ENCODE data around the gene EXOSC7.

EXOSC7 gene

DNA sequence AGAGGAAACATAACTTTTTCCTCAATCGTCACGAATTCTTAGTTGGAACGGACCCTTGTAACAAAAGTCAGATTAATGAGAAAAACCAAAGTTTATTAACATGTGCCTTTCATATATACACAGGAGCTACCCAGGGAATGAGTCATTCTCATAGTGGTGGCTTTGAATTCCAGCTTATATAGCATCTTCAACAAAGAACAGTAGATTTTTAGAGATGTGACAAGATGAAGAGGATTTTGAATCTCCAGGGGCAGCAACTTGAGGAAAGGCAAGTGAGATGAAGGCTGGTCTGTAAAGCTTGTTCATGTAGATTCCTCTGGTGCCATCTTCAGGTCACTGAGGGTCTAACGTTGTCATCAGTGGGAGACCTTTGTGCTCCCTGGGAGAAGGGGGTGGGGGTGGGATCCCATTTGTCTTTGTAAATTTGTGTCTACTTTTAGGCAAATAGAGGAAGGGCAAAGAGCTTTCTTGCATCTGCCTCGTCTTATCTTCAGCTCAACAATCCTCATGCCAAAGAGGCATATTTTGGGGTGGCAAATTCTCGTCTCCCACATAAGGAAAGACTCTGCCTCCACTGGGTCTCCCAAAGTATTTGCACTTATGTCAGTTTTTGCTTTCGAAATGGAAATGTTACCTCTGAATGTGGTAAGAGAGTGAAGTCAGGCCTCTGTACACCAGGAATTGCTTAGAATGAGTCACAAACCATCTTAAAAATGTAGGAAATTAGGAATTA lies 79.5 kb downstream of the EXOSC7 start:
- no peak for DNase-seq (ENCODE audit: low read depth)

DNA sequence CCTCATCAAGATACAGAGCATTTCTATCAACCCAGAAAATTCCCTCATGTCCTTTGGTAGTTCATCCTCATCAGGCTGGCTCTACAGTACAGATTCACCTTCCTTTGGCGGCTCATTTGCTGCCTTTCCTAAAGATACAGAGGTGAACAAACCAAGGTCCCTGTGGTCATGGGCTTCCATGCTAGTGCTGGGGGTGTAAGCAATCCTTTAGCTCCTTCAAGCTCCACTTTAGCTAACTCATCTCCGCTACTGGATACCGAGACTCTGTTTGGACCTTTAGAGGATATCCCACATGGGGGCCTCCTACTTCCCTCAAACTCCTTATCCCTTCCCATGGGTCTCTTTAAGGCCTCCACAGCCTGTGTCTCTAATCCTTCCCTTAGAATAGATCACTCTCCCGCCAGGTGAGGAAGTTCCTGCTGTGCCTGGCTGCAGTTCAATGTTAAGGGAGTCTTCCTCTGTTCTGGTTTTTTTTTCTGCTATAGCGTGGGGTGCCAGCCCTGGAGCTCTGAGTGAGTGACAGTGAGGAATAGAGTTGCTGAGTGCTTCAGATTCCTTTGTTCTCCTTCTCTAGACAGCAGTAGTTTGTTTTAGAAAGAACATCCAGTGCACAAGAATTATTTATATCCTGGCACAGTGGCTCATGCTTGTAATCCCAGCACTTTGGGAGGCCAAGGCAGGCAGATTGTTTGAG lies 80.7 kb downstream of the EXOSC7 start:
- no peak for DNase-seq (ENCODE audit: low read depth)

DNA sequence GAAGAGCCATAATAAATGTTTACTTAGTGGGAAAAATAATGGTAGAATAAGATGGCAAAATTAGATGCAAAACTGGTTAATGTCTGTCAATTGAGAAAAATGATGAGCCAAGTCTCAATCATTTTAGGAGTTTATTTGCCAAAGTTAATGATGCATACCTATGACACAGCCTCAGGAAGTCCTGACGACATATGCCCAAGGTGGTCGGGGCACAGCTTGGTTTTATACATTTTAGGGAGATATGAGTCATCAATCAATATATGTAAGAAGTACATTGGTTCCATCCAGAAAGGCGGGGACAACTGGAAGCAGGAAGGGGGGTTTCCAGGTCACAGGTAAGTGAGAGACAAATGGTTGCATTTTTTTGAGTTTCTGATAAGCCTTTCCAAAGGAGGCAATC lies 81.5 kb downstream of the EXOSC7 start:
- no peak for DNase-seq (ENCODE audit: low read depth)

DNA sequence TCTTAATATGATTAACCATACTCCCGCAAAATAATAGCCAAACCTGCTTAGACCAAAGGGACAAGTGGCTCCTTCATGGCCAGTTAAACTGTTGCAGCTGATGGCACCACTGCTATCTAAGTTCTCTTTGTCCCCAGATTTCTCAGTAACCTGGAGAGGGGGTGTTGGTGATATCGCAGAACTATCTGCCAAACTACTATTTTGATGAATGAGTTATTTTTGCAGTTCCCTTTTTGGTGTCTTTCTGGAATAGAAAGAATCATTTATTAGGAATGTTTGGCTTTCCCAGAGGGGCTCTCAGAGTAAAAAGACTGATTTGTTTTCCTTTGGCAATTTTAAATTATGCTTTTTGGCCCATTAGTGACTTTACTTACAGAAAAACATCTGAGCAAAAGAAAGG lies 83.1 kb downstream of the EXOSC7 start:
- DNase-seq (ENCODE audit: low read depth): no peak

DNA sequence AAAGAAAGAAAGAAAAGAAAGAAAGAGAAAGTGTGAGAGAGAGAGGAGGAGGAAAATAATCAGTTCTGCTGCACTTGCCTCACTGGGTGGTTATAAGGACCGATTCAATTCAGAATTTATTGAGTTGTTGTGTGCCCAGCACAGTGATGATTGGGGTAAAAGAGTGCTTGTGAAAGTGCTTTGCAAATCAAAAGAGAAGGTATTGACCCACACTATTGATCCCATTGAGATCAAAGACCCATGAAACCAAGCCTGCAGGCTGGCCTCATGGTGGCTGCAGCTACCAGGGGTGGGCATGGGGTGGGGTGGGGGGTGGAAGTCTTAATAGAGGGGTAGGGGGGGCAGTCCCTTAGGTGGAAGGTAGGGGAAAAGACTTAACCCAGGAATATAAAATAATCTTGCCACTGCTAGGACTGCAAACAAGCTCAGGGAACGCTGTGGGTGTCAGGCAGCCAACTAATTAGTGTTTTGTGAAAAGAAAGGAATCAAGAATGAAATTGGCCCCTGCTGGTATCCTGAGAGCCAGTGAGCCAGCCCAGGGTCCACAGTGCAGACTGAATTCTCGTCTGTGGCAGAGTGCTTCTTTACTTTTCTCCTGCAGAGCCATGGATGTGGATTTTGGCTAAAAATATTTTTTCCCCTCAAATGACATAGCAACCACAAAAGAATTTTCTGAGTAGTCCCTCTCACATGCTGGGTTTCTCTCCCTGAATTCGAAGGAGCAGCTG lies 84.3 kb downstream of the EXOSC7 start:
- no peak for DNase-seq (ENCODE audit: low read depth)

All from stimulated activated CD8-positive, alpha-beta memory T cell treated with anti-CD3 and anti-CD28 coated beads, Interleukin-12 subunit alpha, Interleukin-12 subunit beta, amount 100 ng/mL, for 1 hour (primary cell).